ENCODE results near the gene MAGI2. TPM values are rescaled to one million over a fixed set of nuclear protein-coding genes. Genes with fewer than 3 reads are reported as not detected.

MAGI2 gene
- total and polyA plus RNA-seq, 2 donors (not counting 3 experiments of a cell fraction or from before 2014, with no cell fraction given) = 0.28 to 6.0 TPM

- Histone ChIP-seq H3K4me3 (replicated peaks in 1 of 3; ENCODE audit: insufficient read depth in 1 of 3, low read depth in 1 of 3, low read length in 3 of 3) (no peak overlapping the region), H2AFZ (ENCODE audit: low read depth, low read length) (no peak overlapping the region), H4K20me1 (replicated peaks; ENCODE audit: control insufficient read depth, extremely low read depth, insufficient read depth, low read length) (no peaks in the 10 kb centered on the region), H3K4me2 (ENCODE audit: insufficient read depth, low read length) (no peak overlapping the region), H3K9me1 (replicated peaks; ENCODE audit: control insufficient read depth, extremely low read depth, insufficient read depth, low read length) (no peaks in the 10 kb centered on the region), H3K27me3 (ENCODE audit: control insufficient read depth in 2 of 2, insufficient read depth in 2 of 2, low read length in 2 of 2) (no peaks in the 10 kb centered on the region), H3K79me2 (ENCODE audit: control insufficient read depth, insufficient read depth, low read length) (no peaks in the 10 kb centered on the region), H3K27ac (ENCODE audit: insufficient read depth, low read depth, low read length) (no peak overlapping the region), H3K4me1 (ENCODE audit: control insufficient read depth, extremely low read depth, insufficient read depth, low read length) (no peaks in the 10 kb centered on the region), H3K36me3 (ENCODE audit: control insufficient read depth in 2 of 2, extremely low read depth in 1 of 2, insufficient read depth in 2 of 2, low read length in 2 of 2) (no peaks in the 10 kb centered on the region), H3K9me3 (replicated peaks; ENCODE audit: control insufficient read depth, insufficient read depth, low read length) (no peaks in the 10 kb centered on the region), H3K9ac (replicated peaks; ENCODE audit: extremely low read depth, insufficient read depth, low read length) (no peak overlapping the region)
- DNase-seq (ENCODE audit: low read depth, low spot score) (no peak), FAIRE-seq (no peak)
- intact Hi-C loops (cut with micrococcal nuclease) (no loop called here), dilution Hi-C loops (cut with MboI; ENCODE audit: extremely low pct_ligation_motif_present, low sequenced_read_pairs) (no loop called here)
- no TSS peak for BruUV-seq (replicated peaks)
- ChIA-PET CTCF (interaction anchor here (1.1 kb wide), 1 partner anchor 640 kb away, joined by 3 read pairs; no protein-coding TSS in a partner anchor), POLR2A (no interaction called here)
- TF ChIP-seq MYC (IDR thresholded peaks at IDR 0.05; ENCODE audit: low read depth, low read length) = no peak
- TF ChIP-seq JUN (IDR thresholded peaks at IDR 0.05; ENCODE audit: borderline replicate concordance, insufficient read depth, insufficient read length, low read depth) = no peak
- no peak for TF ChIP-seq GATA2 (IDR thresholded peaks at IDR 0.05; ENCODE audit: insufficient read depth, insufficient read length, low read depth, low read length)
- no peak for TF ChIP-seq CTCF (IDR thresholded peaks at IDR 0.05; ENCODE audit: extremely low read depth in 1 of 2, insufficient read depth in 1 of 2, low read depth in 1 of 2, low read length in 2 of 2)
- TF ChIP-seq MAX (IDR thresholded peaks at IDR 0.05; ENCODE audit: insufficient read depth, insufficient read length) = no peak
- no peak for TF ChIP-seq POLR2AphosphoS5 (IDR thresholded peaks at IDR 0.05; ENCODE audit: insufficient read depth, low read depth, low read length)
- no peak for TF ChIP-seq EZH2 (IDR thresholded peaks at IDR 0.05; ENCODE audit: borderline replicate concordance, low read depth, low read length, severe bottlenecking)
These were observed 810.7 kb downstream of the MAGI2 start for GRCh38 chr7:78642751-78643150.
